HG03064 (cell line): ENCODE data around the gene PRDM15.

Experiments
- ATAC-seq: cut with Tn5 transposase; IDR thresholded peaks from one replicate; pipeline ENCODE4 v1.9.1; 2021; ENCODE audit warnings: low read depth; ENCODE audit not compliant: unreplicated experiment

The PRDM15 gene

DNA sequence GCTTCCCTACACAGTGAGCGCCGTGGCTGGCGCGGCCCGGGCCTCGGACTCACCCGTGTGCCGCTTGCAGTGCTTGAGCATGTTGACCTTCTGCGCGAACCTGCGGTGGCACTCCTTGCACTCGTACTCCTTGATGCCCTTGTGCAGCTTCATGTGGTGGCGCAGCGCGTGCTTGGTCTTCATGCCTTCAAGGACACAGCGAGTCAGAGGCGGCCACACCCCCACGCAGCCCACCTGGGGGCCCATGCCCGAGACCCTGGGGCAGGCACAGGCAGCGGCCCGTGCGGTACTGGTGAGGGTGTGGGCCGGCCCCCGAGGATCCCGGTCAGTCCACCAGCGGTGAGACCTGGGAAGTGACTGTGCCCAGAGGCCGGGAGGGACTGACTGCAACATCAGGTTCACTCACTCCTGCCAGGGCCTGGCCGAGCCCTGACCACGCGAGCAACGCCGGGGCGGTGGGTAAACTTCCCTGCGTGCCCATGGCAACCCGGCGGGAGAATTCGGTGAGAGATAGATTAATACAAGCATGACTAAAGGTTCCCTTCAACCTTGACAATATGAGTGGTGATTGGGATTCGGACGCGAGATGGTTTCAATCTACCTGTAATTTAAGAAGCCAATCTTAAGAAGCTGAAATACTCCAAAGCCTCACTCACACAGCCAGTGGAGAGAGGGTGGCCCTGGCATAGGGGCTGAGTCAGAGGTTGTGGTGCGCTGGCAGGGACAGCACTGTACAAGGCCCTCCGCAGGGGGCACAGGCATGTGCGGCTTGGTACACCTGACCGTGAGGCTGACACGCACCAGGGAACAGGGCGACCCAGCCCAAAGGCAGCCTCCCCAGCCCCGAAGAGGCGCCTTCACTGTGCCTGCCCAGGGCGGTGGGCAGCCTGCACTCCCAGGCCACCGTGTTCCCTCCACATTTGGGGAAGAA, 63.2 kb downstream of the PRDM15 start:
- no peak for ATAC-seq

DNA sequence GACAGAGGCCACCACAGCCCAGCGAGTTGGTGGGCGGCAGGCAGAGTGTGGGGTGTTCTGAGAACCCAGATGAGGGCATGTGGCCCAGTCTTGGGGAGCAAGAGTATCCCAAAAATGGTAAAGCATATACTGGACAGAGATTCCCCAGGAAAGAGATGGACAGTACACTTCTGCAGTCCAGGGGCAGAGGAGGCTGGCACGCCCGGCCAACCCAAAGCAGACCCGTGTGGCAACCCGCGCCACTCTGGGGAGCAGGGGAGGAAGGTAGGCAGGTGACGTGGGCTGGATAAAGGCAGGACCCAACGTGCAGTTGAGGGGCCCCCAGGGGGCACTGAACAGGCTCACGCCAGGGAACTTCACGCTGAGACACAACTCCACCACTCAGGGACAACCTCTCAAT, 65.9 kb downstream of the PRDM15 start:
- no peak for ATAC-seq

DNA sequence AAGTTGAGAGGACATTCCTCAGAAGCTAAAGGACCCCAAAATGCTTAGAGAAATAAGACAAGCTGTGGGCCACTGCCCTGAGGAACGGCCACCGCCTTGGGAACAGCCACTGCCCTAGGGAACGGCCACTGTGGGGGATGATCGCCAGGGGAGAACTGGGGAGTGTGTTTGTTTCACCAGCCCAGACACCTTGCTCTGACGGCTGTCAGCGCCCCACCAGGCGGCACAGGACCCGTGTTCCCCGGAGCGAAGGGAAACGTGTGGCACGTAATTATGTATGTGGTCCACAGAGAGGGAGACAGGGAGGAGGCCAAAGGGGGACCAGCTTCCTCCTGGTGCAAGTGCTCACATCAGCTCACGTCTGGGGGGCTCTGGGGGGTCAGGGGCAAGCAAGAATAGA, 66.5 kb downstream of the PRDM15 start:
- ATAC-seq: no peak

DNA sequence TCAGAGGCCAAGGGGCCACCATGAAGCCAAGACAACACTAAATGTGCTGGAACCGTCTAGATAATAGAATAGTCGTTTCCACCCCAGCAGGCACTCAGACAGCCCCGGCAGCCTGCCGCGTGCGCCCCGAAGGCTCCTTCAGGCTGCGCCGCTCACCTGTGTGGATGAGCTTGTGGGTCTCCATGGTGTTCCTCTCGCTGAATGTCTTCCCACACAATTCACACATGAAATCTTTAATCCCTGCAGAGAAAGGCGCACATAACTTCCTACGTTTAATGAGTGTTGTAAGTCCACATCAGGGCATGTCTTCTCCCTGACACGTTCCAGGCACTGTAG, 68.6 kb downstream of the PRDM15 start:
- ATAC-seq: no peak

DNA sequence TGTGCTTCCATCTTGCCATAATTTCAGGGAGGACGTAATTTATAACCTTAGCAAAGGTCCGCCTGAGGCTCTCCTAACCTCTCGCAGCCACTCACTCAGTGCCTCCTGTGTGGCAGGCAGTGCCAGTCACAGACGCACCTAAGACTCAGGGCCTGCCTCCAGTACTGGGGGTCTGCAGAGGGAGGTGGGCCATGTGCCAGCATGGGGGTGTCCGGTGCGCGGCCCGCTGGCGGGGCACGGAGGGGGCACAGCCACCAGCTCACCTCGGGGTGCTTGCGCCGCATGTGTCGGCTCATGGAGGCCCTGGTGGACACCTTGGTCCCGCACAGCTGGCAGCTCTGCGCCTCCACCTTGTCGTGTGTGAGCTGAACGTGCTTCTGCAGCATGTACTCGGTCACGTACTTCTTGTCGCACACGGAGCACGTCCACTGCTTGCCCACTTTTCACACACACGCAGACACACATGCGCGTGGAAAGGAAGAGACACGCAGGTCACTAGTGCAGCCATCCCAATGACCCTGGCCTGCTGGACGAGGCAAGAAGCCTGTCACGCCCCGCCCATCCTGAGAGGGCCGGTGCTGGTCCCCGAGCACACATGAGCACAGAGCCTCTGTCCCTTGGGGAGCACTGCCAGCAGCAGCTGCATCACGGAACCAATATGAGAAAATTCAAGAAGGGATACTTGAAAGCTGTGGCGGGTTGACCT, 69.1 kb downstream of the PRDM15 start:
- no peak for ATAC-seq

DNA sequence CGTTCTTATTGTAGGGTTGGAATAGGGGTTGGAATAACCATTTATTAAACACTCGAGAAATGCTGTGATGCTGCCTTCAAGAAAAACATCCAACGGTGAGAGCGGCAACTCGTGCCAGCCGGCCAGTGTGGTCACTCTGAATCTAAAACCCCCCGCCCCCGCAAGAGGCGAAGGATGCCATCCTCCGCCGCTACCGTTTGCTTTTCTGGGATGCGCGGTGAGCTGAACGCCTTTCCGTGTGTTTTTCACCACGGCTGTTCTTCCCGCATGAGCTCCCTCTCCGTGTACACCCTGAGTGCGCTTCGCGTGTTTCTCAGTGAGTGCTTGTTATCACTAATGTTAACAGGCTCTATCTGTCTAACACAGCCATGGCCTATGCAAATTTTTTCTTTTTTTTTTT, 70.3 kb downstream of the PRDM15 start:
- no peak for ATAC-seq

DNA sequence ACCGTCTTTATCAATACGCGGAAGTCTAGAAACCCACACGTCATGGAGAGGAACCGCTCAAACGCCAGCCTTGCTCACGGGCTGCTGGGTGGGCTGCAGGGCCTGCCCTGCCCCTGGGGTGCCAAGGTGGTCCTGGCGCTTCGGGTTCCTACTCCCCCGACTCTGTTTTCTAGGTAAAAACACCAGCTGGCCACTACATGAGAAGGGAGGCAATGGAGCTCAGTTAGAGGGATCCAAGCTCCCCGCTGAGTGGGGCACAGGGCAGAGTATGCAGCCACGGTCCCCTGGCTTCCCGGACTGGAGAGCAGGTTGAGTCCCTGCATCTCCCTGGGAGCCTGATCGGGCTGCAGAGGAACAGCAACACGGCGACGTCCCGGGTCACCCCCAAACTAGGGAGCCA, 71.0 kb downstream of the PRDM15 start:
- no peak for ATAC-seq

DNA sequence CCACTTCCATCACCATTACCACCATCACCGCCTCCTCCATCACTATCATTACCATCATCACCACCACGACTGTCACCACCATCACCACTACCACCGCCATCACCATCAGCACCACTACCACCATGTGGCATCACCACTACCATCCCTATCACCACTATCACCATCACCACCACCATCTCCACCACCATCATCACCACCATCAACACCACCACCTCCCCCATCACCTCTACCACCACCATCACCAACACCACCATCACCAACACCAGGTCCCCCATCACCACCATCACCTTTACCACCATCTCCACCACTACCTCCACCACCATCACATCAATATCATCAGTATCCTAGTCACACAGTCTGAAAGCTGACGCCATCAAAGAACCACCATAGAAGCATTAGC, 72.4 kb downstream of the PRDM15 start:
- ATAC-seq: no peak

DNA sequence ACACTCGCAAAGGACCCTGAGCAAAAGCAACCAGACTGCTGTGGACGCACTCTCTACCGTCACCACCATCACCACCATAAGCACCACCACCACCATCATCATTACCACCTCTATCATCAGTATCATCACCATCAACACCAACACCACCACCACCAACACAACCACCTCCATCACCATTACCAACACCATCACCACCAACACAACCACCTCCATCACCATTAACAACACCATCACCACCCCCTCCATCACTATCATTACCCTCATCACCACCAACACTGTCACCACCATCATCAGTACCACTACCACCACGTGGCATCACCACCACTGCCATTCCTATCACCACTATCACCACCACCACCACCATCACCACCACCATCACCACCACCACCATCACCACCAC, 73.5 kb downstream of the PRDM15 start:
- no peak for ATAC-seq

DNA sequence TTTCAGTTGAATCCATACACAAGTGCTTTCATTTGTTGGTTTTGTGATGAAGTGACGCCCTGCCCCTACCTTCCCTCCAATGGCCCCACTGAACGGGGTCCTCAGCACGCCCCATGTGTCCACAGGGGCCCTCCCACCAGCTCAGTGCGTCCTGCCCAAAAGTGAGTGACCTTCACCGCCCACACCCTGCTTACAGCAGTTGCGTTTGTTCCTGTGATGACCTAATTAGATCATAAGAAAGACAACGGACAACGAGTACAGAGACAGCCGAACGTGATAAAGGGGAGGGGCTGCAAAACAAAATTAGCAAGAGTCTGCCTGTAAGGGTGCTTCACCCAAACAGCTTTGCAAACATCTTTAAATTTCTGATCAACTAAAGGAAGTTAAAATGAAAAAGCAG, 74.1 kb downstream of the PRDM15 start:
- no peak for ATAC-seq

DNA sequence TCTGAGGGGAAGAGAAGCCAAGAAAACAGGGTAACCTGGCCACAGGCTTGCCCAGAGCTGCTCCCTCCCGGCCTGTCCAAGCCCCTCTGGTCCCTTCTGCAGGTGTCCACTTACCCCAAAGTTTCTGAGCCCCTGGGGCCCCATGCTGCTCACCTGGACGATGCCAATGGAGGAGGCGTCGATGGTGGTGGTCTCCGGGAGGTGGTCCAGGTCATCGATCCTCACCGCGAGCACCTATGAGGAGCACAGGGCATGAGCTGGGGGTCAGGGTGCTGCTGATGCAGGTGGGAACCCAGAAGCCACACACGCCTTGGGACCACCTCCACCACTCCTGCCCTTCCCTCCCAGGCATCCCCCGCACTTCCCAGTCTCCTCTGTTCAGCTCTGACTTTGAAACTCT, 74.8 kb downstream of the PRDM15 start:
- no peak for ATAC-seq

DNA sequence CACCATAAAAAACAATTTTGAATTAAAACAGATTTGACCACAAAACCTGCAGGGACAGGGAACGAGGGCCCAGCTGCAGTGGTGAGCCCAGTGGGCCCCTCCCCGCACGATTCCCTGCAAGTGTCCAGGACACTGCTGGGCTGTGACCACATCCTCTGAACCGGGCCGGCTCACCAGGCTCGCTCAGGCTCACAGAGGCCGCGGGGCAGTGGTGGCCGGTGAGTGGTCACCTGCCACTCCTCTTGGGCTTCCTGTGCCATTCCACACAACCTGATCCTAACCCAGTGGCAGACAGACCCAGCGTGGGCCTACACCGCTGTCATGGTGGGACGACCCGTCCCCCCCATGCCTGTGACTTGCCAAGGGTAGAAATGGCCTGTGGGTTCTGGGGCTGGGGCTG, 75.8 kb downstream of the PRDM15 start:
- no peak for ATAC-seq

DNA sequence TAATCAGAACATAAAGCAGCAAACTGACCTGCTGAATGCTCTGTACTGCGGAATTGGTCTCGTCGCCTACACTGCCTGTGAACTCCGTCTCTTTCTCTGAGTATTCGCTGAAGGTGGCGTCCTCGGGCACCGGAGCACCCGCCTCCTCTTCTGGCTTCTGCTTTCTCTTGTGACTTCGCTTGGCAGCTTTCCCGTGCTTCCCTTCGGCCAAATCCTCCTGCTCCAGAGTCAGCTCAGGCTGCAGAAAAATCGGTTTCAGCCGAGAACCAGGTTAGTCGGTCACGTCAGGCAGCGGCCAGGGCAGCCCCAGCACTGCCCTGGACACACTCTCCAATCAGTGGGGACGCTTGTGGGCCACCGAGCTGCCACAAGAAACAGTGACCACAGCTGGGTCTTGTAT, 76.5 kb downstream of the PRDM15 start:
- no peak for ATAC-seq

DNA sequence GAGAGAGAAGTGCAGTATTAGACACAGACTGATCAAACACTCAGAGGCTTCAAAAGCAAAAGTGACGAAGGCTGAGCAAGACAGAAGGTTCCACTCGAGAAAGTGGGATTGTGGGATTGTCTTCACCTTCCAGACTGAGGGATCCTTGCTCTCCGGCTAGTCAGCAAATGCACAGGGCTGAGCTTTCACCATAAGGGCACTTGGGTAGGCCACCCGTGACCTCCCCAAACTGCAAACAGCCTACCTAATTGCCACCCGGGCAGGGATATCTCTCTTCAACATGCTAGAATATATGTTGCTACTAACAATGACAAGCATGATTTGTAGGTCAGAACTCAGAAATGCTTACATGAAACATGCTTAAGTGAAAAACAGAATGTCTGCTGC, 77.0 kb downstream of the PRDM15 start:
- no peak for ATAC-seq

DNA sequence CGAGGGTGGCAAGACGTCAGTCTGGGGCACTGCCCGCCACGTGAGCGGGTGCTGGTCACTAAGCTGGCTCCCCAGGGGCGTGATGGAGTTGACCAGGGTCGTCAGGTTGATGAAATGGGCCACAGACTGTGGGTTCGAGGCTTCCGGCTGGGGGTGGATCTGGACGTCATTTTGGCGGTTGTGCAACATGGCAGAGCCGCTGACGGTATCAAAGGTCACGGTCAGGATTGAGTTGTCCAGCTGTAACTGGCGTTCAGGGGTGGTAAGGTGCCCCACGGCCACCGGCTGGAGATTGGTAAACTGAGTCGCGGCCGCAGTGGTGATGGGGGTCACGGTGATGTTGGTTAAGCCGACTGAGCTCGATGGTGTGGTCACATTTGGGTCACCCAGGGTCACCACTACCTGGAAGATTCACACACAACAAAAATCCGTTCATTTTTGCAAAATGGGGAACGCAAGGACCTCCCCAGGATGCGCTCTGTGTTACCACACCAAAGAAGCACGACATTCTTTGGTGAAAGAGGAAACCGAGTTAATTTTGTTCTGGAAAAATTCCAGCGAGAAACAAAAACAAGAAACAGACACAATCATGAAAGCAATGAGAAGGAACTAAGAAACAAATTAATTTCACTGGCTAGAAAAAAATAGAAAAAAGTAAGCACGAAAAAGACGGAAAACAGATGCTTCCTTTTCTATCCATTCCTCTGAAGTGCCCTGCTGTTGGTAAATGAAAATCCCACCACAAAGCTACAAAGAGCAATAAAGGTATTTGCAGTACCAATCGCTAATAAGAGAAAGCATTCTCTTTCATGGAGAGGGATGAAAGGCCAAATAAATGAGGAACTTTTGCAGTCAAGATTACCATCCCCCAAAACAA, 77.6 kb downstream of the PRDM15 start:
- no peak for ATAC-seq

DNA sequence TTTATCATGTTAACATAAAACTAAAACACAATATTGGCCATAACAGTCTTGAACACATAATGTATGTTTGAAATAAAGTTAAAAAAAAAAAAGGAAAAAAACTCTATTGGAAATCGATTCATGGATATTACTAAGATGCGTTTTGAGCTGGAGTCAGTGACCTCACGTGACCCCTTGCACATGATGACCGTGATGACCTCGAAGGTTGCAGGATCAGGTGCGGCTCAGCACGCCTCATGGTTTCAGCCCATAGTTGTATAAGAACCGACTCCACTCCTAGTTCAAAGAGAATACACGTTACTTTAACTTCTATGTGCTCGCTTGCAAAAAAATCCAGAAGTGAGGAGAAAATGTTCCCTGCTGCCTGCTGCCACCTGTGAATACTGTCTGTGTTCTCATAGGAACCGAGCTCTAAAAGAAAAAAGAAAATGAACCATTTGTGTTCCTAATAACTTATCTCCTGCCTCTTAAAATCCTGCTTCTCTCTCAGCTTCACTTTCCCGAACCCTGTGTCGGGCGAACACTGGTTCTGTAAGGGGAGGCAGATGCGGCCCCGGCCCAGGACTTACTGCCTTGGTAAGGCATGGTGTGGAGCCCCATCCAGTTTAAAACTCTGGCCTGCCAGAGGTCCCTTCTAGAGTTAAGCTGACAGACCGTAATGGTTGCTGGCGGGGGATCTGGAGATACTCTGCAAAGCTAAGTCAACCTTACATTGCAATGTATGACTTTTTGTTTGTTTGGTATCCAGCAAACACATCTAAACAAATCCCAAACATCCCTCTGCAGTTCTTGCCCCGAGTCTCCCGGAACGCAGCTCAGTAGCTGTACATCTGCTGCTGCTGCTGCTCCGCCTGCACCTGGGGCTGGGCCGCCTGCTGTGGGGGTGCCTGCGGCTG, 78.5 kb downstream of the PRDM15 start:
- ATAC-seq: no peak

DNA sequence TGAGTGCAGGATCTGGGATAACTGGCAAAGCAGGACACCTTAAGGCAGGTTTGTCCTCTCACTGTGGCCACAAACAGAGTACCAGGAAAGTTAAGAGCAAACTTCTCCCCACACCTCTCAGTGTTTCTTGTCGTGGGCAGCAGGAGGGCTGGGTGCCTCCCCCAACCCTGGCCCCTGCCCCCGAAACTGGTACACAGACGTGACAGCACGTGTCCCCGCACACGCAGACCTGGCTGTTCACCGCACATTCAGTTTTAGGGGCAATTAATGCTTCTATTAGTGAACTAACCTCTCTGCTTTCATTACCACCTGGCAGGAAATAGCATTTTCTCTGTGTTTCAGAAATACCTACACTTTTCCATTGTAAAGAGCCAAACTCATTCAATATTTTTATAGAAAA, 79.4 kb downstream of the PRDM15 start:
- ATAC-seq: no peak

DNA sequence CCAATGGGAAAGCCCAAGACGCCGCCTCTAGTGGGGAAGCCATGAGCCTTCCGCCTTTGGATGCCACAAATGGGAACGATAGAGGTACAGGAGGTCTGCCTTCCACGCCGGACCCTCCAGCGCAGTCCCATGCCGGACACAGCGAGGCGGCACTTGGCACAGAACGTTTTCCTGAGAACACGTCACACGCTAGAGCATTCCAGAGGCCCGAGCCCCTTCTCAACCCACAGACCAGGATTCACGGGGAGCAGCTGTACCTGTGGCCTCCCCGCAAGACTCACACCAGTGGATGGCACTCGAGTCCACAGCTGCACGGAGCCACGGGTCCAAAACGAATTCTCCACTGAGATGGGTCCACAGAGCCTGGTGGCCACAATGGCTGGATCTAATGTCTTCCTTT, 80.8 kb downstream of the PRDM15 start:
- ATAC-seq: no peak

DNA sequence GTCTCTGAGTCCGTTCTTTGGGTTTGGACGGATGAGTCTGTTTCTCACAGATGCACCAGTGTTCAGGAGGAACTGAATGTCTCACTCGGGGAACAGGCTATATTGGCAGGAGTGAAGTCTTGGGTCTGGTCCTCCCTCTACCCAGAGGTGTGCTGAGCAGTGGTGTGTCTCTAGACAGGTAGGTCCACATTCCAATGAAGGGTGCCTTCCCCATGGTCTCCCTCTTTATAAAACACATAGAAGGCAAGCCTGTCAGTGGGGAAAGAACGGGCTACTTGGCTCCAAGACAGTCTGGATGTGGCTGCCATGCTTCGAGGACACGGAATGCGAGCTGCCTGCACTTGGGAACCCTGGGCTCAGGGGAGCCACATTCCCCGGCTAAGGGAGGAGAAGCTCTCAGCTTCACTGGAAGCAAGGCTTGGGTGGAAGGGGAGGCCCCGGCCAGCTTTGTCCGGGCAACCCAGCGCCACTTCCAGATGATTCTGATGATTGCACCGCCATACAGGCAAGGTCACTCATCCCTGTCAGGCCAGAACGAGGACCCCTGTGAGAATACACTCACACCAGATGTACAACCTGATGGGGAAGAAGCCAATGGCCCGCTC, 82.6 kb downstream of the PRDM15 start:
- ATAC-seq: no peak

DNA sequence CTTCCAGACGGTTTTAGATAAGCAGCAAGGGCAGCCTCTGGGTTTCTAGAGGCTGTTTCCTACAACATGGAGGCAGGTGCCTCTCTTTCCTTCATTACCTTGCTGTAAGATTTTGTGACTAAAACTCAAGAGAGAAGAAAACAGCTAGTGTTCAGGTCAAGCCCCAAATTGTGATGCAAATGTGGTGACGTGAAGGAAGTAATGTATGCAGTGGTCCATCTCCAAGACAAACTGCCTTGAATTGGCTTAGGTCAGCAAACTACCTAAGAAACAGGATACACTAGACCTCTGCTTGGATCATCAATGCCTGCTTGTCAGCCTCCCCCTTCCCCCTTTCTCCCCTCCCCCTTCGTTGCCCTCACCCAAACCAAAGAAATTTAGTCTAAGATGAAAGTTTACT, 83.4 kb downstream of the PRDM15 start:
- no peak for ATAC-seq
